HG02852 (cell line): ENCODE measurements around the gene NEMF.
"Not testable (repeated sequence)": the region's sequence is repeated elsewhere in the genome, so short reads cannot be mapped to it uniquely, and the experiment has no call there.

Source experiments
- ATAC-seq: cut with Tn5 transposase; IDR thresholded peaks from one replicate; pipeline ENCODE4 v1.9.1; 2021; ENCODE audit warnings: mild to moderate bottlenecking, moderate library complexity; ENCODE audit not compliant: unreplicated experiment

The NEMF gene

GRCh38 chr14:49852301-49853157 lies at the start of gene NEMF:
Gene NEMF (minus strand): TSS chr14:49852788. CDS start chr14:49852753, 35 bp downstream.
- ATAC-seq: peak; percentile 80

- no peak for ATAC-seq
Measured at GRCh38 chr14:49900973-49901372, 48.4 kb upstream of the NEMF start.

- ATAC-seq: no peak
Measured at GRCh38 chr14:49898485-49898884, 45.9 kb upstream of the NEMF start.

- ATAC-seq: no peak
Measured at GRCh38 chr14:49897965-49898364, 45.4 kb upstream of the NEMF start.

GRCh38 chr14:49897414-49897813 lies 44.8 kb upstream of the NEMF start:
- ATAC-seq: no peak

GRCh38 chr14:49896966-49897365 lies 44.4 kb upstream of the NEMF start:
- no peak for ATAC-seq

GRCh38 chr14:49896272-49896671 lies 43.7 kb upstream of the NEMF start:
- ATAC-seq: not testable (repeated sequence)

GRCh38 chr14:49895480-49895879 lies 42.9 kb upstream of the NEMF start:
- ATAC-seq: no peak

- not testable (repeated sequence) for ATAC-seq
Measured at GRCh38 chr14:49894214-49895107, 41.9 kb upstream of the NEMF start.

- peak; percentile 41 for ATAC-seq
Measured at GRCh38 chr14:49893309-49894213, 41.0 kb upstream of the NEMF start.

GRCh38 chr14:49892636-49893308 lies 40.2 kb upstream of the NEMF start, which contains the start of gene ARF6:
Gene ARF6 (plus strand): TSS chr14:49893082. CDS start chr14:49893737, 655 bp downstream.
- peak; percentile 80 for ATAC-seq

GRCh38 chr14:49892301-49892635 lies 39.7 kb upstream of the NEMF start:
- peak; percentile 31 for ATAC-seq

- no peak for ATAC-seq
Measured at GRCh38 chr14:49888293-49888692, 35.7 kb upstream of the NEMF start.

GRCh38 chr14:49886523-49886922 lies 33.9 kb upstream of the NEMF start:
- ATAC-seq: no peak

GRCh38 chr14:49882826-49883694 lies 30.5 kb upstream of the NEMF start:
- no peak for ATAC-seq

- ATAC-seq: no peak
Measured at GRCh38 chr14:49881350-49882001, 28.9 kb upstream of the NEMF start.

- no peak for ATAC-seq
Measured at GRCh38 chr14:49880267-49881064, 27.9 kb upstream of the NEMF start.
